Osteoblast (primary cell): Measurements from ENCODE around the gene SRPK2. TPM values are rescaled to one million over a fixed set of nuclear protein-coding genes. Genes with fewer than 3 reads are reported as not detected.

Experiments
- DNase-seq: peaks from one replicate; pipeline ENCODE4 v3.0.0; 2011; ENCODE audit warnings: low spot score, mixed read lengths; ENCODE audit not compliant: insufficient read length; ENCODE audit errors: missing footprints
- H2AFZ ChIP-seq: 2 replicates; pipeline ENCODE4 v1.6.0; 2011; ENCODE audit warnings: mild to moderate bottlenecking, low read length
- H3K27ac ChIP-seq: 2 replicates; pipeline ENCODE4 v1.5.1; 2011; ENCODE audit warnings: mild to moderate bottlenecking, low read depth, low read length, moderate library complexity
- H3K27me3 ChIP-seq: 2 replicates; pipeline ENCODE4 v1.6.0; 2012; ENCODE audit warnings: mild to moderate bottlenecking, control low read depth, inconsistent platforms, low read length, moderate library complexity; ENCODE audit not compliant: insufficient read depth
- H3K36me3 ChIP-seq: 2 replicates; pipeline ENCODE4 v1.5.1; 2011; ENCODE audit warnings: mild to moderate bottlenecking, low read length, control low read depth, moderate library complexity; ENCODE audit not compliant: insufficient read depth
- H3K4me1 ChIP-seq: 2 replicates; pipeline ENCODE4 v1.5.1; 2011; ENCODE audit warnings: mild to moderate bottlenecking, low read length, control low read depth, moderate library complexity; ENCODE audit not compliant: insufficient read depth
- H3K4me2 ChIP-seq: 2 replicates; pipeline ENCODE4 v1.6.0; 2011; ENCODE audit warnings: mild to moderate bottlenecking, low read length; ENCODE audit not compliant: insufficient read depth
- H3K4me3 ChIP-seq: fragments of 200-600 bp; sonication (generic); 3 replicates; pipeline ENCODE4 v1.5.1; 2012; ENCODE audit warnings: mild to moderate bottlenecking, low read length, inconsistent platforms; ENCODE audit not compliant: insufficient read depth
- H3K79me2 ChIP-seq: 2 replicates; pipeline ENCODE4 v1.6.0; 2012; ENCODE audit warnings: mild to moderate bottlenecking, low read length, control low read depth, inconsistent platforms; ENCODE audit not compliant: insufficient read depth
- H3K9me3 ChIP-seq: 2 replicates; pipeline ENCODE4 v1.5.1; 2011; ENCODE audit warnings: low read depth, low read length, control low read depth
- H4K20me1 ChIP-seq: 2 replicates; pipeline ENCODE4 v1.6.0; 2012; ENCODE audit warnings: mild to moderate bottlenecking, low read length, control low read depth; ENCODE audit not compliant: insufficient read depth
- total RNA-seq: library from RNA; depleted of rRNA; stranded (reverse); fragments of >200 nt; gene quantifications from 2 replicates; pipeline ENCODE4 v1.2.3, GENCODE V29; 2012
- TF ChIP-seq, protein P1 (sequence below): IDR thresholded peaks from 2 replicates; pipeline ENCODE4 v1.5.1; 2011; ENCODE audit warnings: mild to moderate bottlenecking, low read depth, low read length, moderate library complexity; ENCODE audit errors: extremely low read depth

Gene SRPK2
- total RNA-seq, 1 donor: 82.2 TPM

DNA sequence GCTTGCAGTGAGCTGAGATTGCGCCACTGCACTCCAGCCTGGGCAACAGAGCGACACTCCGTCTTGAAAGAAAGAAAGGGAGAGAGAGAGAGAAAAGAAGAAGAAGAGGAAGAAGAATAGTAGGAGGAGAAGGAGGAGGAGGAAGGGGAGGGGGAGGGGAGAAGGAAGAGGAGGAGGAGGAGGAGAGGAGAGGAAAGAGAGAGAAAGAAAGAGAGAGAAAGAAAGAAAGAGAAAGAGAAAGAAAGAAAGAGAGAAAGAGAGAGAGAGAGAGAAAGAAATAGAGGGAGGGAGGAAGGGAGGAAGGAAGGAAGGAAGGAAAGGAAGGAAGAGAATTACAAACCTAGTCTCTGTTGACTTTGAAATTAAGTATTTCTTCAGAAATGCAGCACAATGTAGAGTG, 7.8 kb upstream of the SRPK2 start:
- Histone ChIP-seq H3K9me3 (no peaks in the 10 kb centered on the region), H3K4me3 (no peak overlapping the region), H4K20me1 (no peaks in the 10 kb centered on the region), H3K27me3 (no peaks in the 10 kb centered on the region), H3K36me3 (no peaks in the 10 kb centered on the region), H2AFZ (no peak overlapping the region), H3K4me2 (no peak overlapping the region), H3K27ac (no peak overlapping the region), H3K79me2 (no peaks in the 10 kb centered on the region), H3K4me1 (peaks cover 11% of the 10 kb centered on the region)
- no peak for DNase-seq
- TF ChIP-seq, protein P1, sequence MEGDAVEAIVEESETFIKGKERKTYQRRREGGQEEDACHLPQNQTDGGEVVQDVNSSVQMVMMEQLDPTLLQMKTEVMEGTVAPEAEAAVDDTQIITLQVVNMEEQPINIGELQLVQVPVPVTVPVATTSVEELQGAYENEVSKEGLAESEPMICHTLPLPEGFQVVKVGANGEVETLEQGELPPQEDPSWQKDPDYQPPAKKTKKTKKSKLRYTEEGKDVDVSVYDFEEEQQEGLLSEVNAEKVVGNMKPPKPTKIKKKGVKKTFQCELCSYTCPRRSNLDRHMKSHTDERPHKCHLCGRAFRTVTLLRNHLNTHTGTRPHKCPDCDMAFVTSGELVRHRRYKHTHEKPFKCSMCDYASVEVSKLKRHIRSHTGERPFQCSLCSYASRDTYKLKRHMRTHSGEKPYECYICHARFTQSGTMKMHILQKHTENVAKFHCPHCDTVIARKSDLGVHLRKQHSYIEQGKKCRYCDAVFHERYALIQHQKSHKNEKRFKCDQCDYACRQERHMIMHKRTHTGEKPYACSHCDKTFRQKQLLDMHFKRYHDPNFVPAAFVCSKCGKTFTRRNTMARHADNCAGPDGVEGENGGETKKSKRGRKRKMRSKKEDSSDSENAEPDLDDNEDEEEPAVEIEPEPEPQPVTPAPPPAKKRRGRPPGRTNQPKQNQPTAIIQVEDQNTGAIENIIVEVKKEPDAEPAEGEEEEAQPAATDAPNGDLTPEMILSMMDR: no peak

DNA sequence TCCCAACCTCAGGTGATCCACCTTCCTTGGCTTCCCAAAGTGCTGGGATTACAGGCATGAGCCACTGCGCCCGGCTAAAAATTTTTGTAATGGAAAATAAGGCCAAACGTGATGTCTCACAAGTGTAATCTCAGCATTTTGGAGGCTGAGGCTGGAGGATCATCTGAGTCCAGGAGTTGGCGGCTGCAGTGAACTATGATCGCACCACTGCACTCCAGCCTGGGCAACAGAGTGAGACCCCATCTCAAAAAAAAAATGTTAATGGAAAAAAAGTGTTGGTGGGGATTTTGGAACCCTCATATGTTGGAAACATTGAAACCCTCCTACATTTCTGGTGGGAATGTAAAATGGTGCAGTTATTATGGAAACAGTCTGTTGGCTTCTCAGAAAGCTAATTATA, 2.7 kb upstream of the SRPK2 start:
- peak; percentile 6 for DNase-seq
- Histone ChIP-seq H3K4me3 (no peak overlapping the region), H3K9me3 (no peaks in the 10 kb centered on the region), H3K79me2 (peaks cover 17% of the 10 kb centered on the region), H2AFZ (no peak overlapping the region), H4K20me1 (peaks cover 15% of the 10 kb centered on the region), H3K36me3 (no peaks in the 10 kb centered on the region), H3K4me2 (no peak overlapping the region), H3K4me1 (peaks cover 8% of the 10 kb centered on the region), H3K27ac (no peak overlapping the region), H3K27me3 (no peaks in the 10 kb centered on the region)
- TF ChIP-seq, protein P1: no peak

DNA sequence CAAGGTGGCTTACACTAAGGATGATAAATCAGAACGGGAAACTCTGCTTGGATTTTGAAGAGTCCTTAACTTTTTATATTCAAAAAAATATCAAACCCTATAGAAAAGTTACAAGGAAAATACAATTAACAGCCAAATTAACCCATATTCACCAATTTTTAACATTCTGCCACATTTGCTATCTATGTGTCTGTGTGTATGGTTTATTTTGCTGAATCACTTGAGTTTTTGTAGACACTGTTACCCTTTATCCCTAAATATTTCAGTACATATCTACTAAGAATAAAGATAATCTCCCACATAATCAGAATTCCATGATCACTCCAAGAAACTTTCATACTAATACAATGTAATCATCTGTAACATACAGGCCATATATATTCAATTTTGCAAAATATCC, 1.2 kb upstream of the SRPK2 start:
- TF ChIP-seq, protein P1: no peak
- no peaks in the 10 kb centered on the region for H3K9me3 ChIP-seq
- peaks cover 8% of the 10 kb centered on the region for H3K4me1 ChIP-seq
- H3K27me3 ChIP-seq: no peaks in the 10 kb centered on the region
- peaks cover 29% of the 10 kb centered on the region for H3K79me2 ChIP-seq
- H3K27ac ChIP-seq: no peak overlapping the region
- no peak overlapping the region for H2AFZ ChIP-seq
- H3K36me3 ChIP-seq: no peaks in the 10 kb centered on the region
- no peak overlapping the region for H3K4me3 ChIP-seq
- H4K20me1 ChIP-seq: peaks cover 21% of the 10 kb centered on the region
- no peak for DNase-seq
- no peak overlapping the region for H3K4me2 ChIP-seq

DNA sequence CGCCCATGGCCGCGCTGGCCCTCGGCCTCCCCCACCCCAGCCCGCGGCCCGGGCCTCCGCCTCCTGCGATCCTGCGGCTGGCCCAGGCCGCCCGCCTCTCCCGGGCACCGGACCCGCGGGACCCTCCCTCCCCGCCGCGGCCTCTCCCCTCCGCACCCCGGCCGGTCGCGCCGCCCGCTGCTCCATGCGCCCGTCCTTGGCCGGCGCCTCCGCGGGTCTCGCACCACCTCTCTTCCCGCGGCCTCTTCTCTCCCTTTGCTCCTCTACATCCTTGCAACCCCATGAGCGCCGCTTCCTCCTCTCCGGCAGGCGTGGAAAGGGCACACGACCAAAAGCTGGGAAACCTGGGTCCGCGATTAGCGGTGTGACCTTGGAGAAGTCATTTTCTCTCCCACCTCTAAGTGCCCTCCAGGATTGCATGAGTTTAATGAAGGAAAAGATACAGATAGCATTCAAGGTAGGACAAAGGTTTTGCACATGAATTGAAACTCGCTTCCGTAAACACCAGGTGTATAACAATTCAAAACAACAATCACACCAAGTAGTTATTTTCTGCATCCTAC, 448 bp upstream of the SRPK2 start:
- Histone ChIP-seq H3K4me1 (peaks cover 8% of the 10 kb centered on the region), H3K27ac (no peak overlapping the region), H4K20me1 (peaks cover 22% of the 10 kb centered on the region), H3K79me2 (peaks cover 35% of the 10 kb centered on the region), H3K4me3 (peak overlapping the region; percentile 89), H3K36me3 (no peaks in the 10 kb centered on the region), H3K9me3 (no peaks in the 10 kb centered on the region), H3K4me2 (peak overlapping the region; percentile 83), H3K27me3 (no peaks in the 10 kb centered on the region), H2AFZ (peak overlapping the region; percentile 86)
- TF ChIP-seq, protein P1: no peak
- DNase-seq: peak; percentile 98
